ENCODE measurements around the gene HSPA4. TPM values are rescaled to one million over a fixed set of nuclear protein-coding genes. Genes with fewer than 3 reads are reported as not detected.

The HSPA4 gene
- total and polyA plus RNA-seq, 2 of the 4 experiments (the other 2 are of a cell fraction): 34.9 to 120 TPM

DNA sequence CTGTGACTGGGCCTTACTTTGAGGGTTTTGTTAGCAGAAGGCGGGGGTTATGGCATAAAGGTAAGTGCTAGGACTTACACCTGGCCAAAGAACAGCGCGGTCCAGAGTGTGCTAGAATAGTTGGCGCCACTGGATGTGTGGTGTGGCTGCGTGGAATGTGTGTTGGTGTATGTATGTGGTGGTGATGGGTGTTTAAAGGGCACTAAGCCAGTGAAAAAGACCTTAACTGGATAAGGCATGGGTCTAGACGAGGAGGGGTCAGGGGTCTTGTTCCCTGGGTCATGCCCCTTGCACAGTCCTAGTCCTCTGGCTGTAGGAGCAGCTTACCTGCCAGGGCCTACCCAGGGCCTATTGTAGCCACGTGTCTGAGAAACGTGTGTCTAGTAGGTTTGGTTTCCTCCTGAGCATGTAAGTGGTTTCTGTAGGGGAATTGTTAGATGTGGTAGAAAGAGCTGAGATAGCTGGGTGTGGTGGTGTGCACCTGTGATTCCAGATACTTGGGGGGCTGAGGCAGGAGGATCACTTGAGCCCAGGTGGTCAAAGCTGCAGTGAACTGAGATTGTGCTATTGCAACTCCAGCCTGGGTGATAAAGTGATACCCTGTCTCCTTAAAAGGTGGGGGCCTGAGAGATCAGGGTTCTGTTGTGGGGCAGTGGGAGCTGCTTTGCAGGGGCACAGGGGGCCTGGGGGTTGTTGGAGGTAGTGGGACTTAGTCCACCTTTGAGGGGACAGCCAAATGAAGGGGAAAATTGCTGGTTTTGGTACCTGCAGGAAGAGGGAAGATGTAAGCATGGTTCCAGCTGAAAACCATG, 55.2 kb downstream of the HSPA4 start:
- H3K4me1 ChIP-seq (ENCODE audit: control insufficient read depth, insufficient read depth, low read length): peaks cover 2% of the 10 kb centered on the region; the same call in 1 of the 2 replicates
- no peak overlapping the region for H3K9ac ChIP-seq (ENCODE audit: low read depth, low read length)
- BruUV-seq (replicated peaks): no TSS peak
- H3K18ac ChIP-seq (ENCODE audit: low read depth, low read length): no peak overlapping the region
- H3K9me1 ChIP-seq (ENCODE audit: insufficient read depth, low read length): 0 out of 2 replicates have a peak, but pooled peaks cover 3% of the 10 kb centered on the region
- H3K27me3 ChIP-seq (ENCODE audit: control insufficient read depth, insufficient read depth, low read length): no peaks in the 10 kb centered on the region
- H3K4me3 ChIP-seq (ENCODE audit: insufficient read depth, low read depth, low read length): no peak overlapping the region
- no peak overlapping the region for H4K91ac ChIP-seq (ENCODE audit: insufficient read depth, low read depth, low read length)
- H2AFZ ChIP-seq (replicated peaks; ENCODE audit: low read length, poor library complexity): no peak overlapping the region
- H3K4me2 ChIP-seq (ENCODE audit: low read depth, low read length): no peak overlapping the region
- H2BK5ac ChIP-seq (ENCODE audit: low read depth, low read length, poor library complexity, severe bottlenecking): no peak overlapping the region
- ChIA-PET POLR2A (ENCODE audit: unreplicated experiment) (no interaction called here), CTCF (no interaction called here)
- DNase-seq: no peak
- no peak overlapping the region for H2BK120ac ChIP-seq (ENCODE audit: low read depth, low read length)
- dilution Hi-C loops (cut with HindIII; ENCODE audit: low sequenced_read_pairs, unreplicated experiment) (no loop called here), intact Hi-C loops (cut with micrococcal nuclease) (no loop called here), in situ Hi-C loops (cut with MboI; ENCODE audit: low sequenced_read_pairs) (no loop called here)
- no peak overlapping the region for H2AK9ac ChIP-seq (replicated peaks; ENCODE audit: low read depth, low read length, poor library complexity)
- H3K27ac ChIP-seq (ENCODE audit: insufficient read depth, low read length): no peak overlapping the region
- TF ChIP-seq FOS (IDR thresholded peaks at IDR 0.05; ENCODE audit: low read depth, low read length): no peak
- no peak for TF ChIP-seq MAZ (IDR thresholded peaks at IDR 0.05; ENCODE audit: borderline replicate concordance, low read depth, low read length)
- TF ChIP-seq, protein P1, sequence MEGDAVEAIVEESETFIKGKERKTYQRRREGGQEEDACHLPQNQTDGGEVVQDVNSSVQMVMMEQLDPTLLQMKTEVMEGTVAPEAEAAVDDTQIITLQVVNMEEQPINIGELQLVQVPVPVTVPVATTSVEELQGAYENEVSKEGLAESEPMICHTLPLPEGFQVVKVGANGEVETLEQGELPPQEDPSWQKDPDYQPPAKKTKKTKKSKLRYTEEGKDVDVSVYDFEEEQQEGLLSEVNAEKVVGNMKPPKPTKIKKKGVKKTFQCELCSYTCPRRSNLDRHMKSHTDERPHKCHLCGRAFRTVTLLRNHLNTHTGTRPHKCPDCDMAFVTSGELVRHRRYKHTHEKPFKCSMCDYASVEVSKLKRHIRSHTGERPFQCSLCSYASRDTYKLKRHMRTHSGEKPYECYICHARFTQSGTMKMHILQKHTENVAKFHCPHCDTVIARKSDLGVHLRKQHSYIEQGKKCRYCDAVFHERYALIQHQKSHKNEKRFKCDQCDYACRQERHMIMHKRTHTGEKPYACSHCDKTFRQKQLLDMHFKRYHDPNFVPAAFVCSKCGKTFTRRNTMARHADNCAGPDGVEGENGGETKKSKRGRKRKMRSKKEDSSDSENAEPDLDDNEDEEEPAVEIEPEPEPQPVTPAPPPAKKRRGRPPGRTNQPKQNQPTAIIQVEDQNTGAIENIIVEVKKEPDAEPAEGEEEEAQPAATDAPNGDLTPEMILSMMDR (conservative IDR thresholded peaks at IDR 0.05; ENCODE audit: low read depth, low read length): no peak
- no peak for TF ChIP-seq NFE2L2 (IDR thresholded peaks at IDR 0.05; ENCODE audit: low read depth, low read length)
- no peak for TF ChIP-seq CHD1 (IDR thresholded peaks at IDR 0.05; ENCODE audit: low read depth, low read length)
- TF ChIP-seq CEBPB (IDR thresholded peaks at IDR 0.05; ENCODE audit: low read depth, low read length): no peak
- no peaks in the 10 kb centered on the region for H3K9me3 ChIP-seq (ENCODE audit: control insufficient read depth, insufficient read depth, low read length)
- H2BK20ac ChIP-seq (ENCODE audit: low read depth, low read length): no peak overlapping the region
- no peak overlapping the region for H2AK5ac ChIP-seq (ENCODE audit: low read depth, low read length)
- no peak overlapping the region for H4K5ac ChIP-seq (ENCODE audit: low read depth, low read length)
- no peak overlapping the region for H3K56ac ChIP-seq (ENCODE audit: extremely low read depth, insufficient read depth, low read length)
- H3K23ac ChIP-seq (ENCODE audit: low read depth, low read length): no peak overlapping the region
- H3K4ac ChIP-seq (ENCODE audit: low read depth, low read length): no peak overlapping the region
- no peak overlapping the region for H2BK15ac ChIP-seq (ENCODE audit: low read depth, low read length)
- ATAC-seq (ENCODE audit: low read depth): no peak
- WGBS, 2 experiments (ENCODE audit: extremely low coverage in 2 of 2, insufficient read length in 1 of 2): 90% methylated on average over 6 of the region's 8 CpGs; no CpG with 5 or more reads in 1 of the 2 experiments
- no peaks in the 10 kb centered on the region; a peak in 2 of 4 replicates for H3K79me1 ChIP-seq (ENCODE audit: low read depth in 1 of 2, low read length in 2 of 2)
- H4K8ac ChIP-seq (ENCODE audit: low read depth in 2 of 2, low read length in 2 of 2): no peak overlapping the region
- peaks cover 5% of the 10 kb centered on the region; the same call in 1 of the 2 replicates for H4K20me1 ChIP-seq (ENCODE audit: insufficient read depth, low read length)
- peaks cover 21% of the 10 kb centered on the region for H3K36me3 ChIP-seq (ENCODE audit: control insufficient read depth, insufficient read depth, low read length)
- H3K14ac ChIP-seq (replicated peaks; ENCODE audit: low read depth, low read length): no peak overlapping the region
